HG03558 (cell line): ENCODE data around the gene CROCC2.

Experiments
- ATAC-seq: cut with Tn5 transposase; IDR thresholded peaks from one replicate; pipeline ENCODE4 v1.9.1; 2021; ENCODE audit warnings: moderate number of reproducible peaks; ENCODE audit not compliant: unreplicated experiment; ENCODE audit errors: extremely low read depth

The CROCC2 gene

DNA sequence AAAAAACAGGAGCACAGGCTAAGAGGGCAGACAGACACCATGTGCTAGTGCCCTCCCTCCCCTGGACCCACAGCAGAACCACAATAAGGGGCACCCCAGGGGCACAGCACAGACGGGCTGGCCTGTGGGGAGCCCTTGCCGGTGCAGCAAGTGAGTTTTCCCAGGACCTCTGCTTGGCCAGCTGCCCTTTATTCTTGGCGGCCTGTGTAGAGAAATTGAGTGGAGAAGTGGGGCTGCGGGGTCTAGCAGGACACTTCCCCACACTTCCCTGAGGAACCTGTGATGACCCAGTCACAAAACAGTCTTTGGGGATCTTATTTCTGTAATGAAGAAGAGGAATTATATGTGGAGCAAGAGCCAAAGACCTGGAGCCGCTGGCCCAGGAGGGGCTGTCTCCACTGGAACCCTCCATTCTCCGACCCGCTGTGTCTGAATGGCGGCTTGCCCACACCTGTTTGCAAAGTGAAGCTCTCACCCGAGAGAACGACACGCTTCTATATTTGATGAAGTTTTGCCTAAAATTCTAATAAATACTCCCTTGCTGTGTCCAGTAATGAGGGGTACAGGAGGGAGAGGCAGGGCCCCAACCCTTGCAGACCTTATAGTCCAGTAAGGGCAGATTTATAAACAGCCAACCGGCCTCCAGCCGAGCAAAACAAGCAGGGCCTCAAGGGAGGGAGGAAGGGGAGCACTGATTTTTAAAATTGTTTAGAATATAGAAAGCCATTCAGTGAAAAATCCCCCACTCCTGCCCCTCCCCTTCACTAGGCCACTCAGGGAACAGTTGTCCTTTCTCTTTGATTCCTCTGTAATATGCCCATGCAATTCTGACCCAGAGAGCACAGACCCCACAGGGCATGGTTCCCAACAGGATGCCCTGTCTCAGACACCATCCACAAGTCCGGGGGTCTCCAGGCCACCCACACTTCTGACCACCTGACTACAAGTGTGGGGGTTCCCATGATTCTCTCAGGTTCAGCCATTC is 47.6 kb downstream of the CROCC2 start:
- ATAC-seq = no peak

DNA sequence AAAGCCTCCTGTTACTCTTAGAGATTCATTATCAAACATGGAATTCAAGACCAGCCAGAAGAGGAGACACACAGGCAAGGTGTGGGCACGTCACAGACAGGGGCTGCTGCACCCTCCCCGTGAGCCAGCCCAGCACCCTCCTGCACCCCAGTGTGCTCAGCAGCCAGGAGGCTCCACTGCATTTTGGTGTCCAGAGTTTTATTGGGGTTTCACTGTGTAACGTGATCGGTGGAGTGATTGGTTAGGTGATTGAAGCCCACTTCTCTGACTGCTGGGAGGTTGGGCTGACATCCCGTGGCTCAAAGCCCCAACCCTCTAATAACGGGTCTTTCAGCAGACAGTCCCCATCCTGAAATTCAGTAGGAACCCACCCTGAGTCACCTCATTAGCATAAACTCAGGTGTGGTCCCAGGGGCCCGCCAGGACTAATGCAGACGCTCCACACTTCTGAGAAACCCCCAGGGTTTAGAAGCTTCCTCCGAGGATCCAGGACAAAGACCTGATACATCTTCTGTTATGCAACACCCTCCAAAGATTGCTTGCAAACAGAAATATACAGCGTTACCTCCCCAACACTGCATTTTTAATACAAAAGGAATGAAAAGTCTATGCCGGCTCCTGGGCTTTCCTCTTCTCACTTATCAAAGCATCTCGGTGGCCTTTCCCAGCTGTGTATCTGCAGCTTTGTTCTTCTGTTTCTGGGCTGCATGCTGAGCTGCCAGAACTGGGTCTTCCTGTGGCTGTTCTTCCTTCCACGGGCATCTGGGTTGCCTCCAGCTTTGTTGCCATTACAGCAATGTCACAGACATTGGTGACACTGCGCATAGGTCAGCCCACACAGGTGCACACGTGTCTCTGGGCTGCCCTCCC is 48.5 kb downstream of the CROCC2 start:
- ATAC-seq = no peak

DNA sequence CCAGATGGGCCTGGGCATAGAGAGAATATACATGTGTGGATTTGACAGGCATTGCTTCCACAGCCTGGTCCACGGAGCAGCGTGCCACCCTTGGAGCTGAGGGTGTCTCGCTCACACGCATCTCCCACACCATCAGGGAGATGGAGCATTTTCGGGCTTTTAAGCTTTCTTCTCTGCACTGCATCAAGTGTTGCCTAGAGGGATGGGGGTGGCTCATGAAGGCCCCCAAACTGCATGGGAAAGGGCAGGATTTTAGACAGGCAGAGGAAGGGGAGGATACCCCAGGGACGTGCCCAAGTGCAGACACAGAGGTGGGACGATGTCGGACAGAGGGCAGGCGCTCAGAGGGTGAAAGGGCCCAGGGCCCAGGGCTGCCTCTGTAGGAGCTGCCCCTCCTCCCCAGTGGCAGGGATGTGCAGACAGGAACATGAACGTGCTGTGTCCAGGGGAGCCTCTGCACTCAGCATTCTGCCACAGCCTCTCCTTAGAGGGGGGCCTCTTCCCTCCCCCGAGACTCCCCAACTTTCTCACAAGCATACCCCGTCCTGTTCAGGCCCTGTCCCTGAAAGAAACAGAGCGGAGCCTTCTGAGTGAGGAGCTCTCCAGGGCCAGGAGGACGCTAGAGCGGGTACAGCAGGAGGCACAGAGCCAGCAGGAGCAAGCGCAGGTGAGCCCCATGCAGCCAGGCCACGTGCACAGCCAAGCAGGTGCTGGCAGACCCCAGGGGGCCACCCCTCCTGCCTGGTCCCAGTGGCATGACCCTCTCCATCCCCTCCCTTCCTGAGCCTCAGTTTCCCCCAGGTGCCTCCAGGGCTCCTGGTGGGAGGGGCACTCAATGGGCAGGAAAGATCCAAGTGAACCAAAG is 49.4 kb downstream of the CROCC2 start:
- ATAC-seq = no peak

DNA sequence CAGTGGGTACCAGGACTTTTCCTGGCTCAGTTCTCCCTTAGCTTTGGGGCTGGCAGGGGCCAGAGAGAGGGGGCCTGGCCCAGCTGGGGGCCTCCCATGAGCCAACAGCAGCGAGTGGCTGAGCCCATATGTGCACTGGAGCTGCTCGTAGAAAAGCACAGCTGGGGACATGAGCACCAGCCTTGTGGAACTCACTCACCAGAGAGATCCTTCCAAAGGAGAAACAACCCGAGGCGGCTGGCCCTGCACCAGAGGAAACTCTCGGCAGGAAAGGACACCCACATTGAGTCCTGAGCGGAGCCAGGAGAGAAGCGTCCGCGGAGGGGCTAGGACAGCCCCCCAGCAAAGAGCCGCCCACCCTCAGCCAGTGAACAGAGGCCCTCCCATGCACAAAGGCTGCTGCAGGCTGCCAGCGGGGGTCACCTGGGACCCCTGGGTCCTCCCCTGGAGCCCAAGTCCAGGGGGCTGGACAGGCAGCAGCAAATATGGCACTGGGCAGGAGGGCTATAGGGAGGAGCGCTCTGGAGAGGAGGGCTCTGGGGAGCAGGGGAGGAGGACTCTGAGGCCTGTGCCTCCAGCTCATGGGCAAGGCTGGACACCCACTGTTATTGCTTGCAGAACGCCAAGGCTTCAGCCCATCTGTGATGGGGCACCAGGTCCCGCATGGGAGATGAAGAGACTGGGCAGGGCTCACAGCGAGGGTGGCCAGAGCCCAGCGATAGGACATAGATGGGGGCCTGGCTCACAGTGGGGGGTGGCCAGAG is 50.2 kb downstream of the CROCC2 start:
- ATAC-seq = no peak

DNA sequence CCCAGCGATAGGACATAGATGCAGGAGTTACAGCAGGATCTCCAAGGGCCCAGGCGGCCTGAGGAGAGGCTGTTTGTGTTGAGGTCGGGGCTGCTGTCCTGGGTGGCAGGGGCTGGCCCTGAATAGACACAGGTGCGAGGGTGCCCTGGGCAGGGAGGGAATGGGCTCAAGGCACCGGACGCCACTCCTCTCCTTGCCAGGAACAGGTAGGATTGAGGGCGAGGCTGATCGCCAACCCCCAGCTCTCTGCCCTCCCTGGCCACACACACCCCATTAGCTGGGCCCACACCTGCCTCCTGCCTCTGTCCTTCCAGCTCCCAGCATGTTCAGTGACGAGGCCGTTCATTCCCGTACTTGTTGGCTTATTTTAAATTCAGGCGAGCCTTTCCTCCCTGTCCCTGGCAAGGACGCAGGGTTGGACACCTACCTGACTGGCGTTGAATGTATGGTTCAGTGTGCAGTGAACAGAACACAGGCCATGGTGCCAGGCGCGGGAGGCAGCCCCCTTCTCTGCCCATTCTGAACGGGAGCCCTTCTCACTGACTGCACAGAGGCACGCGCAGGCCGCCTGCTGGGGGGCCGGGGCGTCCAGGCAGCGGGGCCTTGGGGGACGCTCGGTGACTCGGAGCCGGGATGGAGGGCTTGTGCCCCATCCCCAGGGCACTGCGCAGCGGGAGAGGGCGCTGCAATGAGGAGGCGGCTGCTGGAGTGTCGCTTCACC is 51.0 kb downstream of the CROCC2 start:
- no peak for ATAC-seq

DNA sequence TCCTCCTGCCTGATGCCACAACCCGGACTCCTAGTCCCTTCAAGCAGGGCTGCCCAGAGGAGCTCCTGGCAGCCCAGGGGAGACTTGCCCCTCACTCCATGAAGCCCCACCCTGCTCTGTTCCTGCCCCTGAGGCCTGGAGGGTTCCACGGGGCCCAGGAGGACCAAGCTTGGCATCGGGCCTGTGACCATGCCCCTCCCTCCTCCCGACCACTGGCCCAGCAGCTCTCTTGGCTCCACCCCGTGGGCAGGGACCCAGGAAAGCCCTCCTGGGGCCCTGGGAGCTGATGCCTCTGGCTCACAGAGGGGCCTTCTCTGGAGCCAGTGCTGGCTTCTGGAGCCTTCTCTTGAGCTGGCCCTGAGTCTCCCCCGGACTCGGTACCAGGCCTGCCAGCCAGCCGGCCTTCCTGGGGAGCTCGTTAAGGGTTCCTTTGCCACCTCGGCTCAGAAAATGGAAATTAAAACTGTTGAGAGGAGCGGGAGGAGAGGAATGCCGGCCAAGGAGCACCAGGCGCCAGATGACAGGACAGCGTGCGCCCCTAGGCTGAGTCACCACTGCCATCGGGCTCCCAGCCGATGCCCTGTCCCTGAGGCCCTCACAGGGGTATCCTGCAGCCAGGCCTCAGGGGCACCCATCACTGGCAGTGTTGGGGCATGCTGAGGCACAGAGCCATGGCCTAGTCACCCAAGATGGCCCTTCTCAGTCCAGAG is 51.7 kb downstream of the CROCC2 start:
- ATAC-seq = no peak

DNA sequence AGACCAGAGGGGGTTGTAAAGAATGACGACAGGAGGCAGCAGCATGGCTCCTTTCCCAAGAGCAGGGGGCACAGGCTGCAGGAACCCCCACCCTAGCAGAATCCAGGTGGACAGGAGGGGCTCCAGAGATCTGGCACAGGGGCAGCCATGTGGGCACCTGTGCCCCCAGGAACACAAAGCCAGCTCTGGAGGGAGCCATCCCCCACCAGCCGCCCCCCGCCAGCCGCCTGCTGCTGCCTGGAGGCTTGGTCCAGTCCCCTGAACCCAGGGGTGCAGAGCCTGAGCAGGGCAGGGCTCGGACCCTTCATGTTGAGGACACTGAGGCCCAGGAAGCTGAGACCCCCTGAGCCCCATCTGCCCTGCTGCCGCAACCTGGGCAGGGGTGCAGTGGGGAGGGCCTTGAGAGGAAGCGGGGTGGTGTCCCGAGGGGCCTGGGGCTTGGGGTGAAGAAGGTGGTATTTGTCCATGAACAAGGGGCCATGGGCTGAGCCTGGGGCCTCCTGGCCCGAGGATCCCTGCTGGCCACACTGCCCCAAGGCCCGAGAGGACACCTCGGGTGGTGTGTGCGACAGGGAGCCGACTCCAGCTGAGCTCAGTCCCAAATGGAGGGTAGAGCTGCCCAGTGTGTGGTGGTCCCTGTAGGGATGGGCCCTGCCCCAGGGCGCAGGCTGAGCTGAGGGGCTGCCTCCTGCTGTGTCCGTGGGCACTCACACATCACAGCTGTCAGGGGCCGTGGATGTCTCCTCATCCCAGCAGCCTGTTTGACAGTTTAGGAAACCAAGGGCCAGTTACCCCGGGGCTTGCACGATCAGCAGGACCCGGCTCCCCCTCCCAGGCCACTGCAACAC is 52.5 kb downstream of the CROCC2 start:
- no peak for ATAC-seq

DNA sequence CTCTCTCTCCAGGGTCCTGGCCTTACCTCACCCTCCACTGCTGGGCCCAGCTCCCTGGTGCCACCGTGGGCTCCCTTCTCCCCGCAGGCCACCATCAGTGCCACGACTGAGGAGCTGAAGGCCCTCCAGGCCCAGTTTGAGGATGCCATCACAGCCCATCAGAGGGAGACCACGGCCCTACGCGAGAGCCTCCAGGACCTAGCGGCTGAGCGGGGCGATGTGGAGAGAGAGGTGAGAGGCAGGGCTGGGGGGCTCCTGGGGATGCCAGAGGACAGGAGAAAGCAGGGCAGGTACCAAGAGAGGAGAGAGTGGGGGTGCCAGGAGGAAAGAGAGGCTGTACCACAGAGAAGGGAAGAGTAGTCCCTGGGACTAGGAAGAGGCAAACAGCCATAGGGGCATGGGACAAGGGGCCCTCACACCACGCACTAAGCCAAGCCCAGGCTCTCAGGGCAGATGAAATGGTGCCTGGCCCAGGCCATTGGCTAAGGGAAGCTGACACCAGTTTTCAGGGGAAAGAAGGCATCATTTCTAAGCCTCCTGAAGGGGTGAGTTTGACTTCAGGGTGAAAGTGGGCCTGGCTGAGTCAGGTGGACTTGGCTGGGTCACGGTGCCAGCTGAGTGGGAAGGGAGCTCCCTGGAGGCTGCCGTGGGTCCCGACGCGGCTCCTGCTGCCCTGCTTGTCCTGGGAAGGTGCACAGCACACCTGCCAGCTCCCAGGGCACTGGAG is 53.2 kb downstream of the CROCC2 start:
- ATAC-seq = no peak

DNA sequence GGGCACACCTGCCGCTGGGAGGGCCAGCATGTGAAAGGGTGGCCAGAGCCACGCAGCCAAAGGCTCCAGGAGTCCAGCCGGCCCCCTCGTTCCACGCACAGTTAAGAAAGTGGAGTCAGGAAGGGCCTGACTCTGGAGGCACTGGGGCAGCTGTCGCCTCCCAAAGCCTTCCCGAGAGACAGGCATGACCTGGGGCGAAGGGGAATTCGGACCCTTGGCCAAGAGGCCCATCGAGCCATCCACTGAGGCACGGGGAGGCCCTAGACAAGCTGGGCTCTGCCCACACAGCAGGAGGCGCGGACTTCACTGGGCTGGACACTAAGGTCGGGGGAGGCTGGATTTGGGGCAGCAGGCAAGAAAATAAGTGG is 53.8 kb downstream of the CROCC2 start:
- ATAC-seq = no peak

DNA sequence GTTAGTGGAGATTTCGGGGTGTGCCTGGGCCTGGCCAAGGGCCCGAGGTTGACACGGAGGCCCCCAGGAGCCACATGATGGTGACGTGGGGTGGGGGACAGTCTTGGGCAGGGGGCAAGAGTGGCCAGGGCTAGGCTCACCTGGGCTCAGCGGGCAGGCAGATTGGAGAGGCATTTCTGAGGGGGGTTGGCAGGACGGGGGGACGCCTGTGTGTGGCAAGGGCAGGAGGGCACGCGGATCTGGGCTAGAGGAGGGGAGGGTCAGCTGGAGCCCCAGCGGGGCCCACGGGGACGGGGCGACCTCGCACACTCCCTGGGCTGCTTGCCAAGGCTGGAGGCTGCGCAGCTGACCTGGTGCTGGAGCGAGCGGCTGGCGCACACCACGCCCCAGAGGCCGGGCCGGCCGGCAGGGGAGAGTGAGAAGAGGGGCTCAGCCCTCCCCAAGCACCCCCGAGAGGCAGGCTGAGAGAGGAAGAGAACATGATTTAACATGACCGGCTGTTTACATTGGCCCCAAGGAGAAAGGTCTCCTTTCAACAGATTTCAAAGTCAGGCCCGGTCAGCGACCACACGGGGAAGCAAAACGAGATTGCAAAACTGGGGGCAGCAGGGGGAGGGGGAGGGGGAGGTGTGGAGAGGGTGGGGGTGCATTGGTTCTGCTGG is 54.3 kb downstream of the CROCC2 start:
- ATAC-seq = no peak

DNA sequence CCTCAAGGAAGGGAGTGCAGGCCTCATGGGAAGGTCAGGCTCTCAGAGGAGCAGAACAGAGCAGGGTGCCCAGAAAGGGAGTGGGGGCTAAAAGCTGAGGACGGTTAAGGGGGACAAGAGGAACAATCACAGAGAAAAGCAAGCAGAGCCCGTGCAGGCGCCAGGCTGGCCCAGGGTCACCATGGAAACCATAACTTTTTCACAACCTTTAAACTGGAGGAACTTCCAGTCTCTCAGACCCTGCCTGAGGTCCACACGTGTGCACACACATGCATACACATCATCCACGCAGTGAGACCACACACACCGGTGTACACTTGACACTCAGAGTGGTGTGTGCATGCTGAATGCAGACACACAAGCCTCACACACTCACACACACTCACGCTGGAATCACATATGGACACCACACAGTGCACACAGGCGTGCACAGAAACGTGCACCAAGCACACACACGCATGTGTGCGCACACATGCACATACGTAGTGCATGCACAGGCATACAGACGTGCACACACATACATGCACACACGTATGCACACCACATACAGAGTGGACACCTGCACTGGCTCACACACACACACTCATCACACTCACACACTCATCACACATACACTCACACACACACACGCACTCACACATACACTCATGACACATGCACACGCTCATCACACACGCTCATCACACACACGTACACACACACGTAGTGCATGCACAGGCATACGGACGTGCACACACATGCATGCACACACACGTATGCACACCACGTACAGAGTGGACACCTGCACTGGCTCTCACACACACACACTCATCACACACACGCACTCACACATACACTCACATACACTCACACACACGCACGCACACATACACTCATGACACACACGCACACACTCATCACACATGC is 55.1 kb downstream of the CROCC2 start:
- no peak for ATAC-seq

DNA sequence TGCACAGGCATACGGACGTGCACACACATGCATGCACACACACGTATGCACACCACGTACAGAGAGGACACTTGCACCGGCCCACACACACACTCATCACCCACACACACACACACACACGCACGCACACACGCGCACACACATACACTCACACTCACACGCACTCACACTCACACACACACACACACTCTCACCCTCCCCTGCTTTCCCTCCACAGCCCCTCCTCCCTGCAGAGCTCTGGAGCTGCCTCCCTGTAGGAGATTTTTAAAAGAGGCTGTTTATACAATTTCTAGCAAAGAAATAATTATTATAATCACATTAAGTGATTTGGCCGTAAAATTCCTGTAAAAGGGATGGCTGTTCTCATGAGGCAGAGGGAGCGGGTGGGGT is 55.8 kb downstream of the CROCC2 start:
- ATAC-seq = no peak

DNA sequence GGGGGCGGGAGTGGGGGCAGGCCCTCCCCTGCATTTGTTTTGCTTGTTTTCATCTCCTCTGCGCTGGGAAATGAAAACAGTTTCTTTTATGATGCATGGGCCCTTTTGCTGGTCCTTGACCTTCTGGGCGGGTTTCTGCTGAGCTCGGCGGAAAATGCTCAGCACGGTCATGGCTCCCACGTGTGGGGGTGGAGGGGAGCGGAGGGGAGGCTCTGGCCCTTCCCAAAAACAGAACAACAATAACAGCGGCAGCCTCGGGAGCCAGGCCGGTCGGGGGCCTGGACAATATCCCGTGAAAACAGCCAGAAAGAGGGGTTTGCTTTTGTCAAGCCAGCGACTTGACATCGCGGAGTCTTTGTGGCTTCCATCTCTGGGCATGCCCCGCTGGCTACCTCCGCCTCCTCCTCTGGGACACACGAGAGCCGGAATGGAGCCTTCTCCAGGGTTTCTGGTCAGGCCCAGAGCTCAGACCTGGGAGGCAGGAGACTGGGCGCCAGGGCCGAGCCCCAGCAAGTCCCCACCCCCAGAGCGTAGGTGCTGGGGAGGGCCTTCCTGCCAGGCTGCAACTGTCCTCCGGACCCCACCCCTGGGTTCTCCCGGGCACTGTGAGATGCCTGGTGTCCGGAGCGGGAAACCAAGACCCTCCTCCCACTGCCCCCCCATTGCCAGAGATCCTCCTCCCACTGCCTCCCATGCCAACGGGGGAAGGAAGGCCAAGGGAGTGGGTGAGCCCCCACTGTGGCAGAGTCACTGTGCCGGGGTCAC is 56.3 kb downstream of the CROCC2 start:
- ATAC-seq = no peak

DNA sequence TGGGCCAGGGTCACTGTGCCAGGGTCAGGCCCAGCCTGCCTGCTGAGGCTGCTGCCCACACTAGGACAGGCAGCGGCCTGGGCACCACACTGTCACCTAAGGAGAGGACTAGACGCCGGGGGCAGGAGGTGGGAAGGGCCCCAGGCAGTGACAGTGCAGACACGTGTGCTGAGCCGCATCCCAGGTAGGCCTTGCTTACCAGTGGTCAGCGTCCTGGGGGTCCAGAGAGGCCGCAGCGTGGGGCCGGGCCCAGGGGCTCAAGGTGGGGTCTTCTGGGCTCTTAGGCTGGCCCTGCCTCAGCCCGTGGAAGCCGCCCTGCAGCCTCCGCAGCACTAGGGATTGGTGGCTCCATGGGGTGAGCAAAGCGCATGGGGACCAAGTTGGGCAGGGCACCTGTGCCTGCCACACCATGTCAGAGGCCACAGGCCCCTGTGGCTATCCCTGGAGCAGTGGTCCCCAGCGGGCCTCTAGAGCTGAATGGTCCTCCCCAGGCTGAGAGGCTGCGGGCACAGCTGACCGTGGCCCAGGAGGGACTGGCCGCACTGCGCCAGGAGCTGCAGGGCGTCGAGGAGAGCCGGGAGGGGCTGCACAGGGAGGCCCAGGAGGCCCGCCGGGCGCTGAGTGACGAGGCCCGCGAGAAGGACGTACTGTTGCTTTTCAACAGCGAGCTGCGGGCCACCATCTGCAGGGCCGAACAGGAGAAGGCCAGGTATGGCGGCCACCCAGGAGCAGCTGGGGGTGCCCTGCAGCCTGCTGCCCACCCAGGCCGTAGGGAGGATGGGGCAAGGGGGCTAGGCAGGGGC is 57.1 kb downstream of the CROCC2 start:
- no peak for ATAC-seq
